HEK293 (cell line): ENCODE measurements around the gene KRT20.
A peak's percentile ranks its signal among the peaks of the same experiment; 100 is the strongest.

Source experiments
- CTCF ChIA-PET: fragments of 350-600 bp; formaldehyde crosslinking; extraction: SDS; loops from one replicate; lab custom pipeline; 2021; ENCODE audit warnings: antibody characterized with exemption; lab: Yijun Ruan, JAX
- POLR2A ChIA-PET: fragments of 300-600 bp; formaldehyde crosslinking; extraction: SDS; loops from one replicate; lab custom pipeline; 2020; ENCODE audit warnings: antibody characterized with exemption, inconsistent platforms; lab: Yijun Ruan, JAX
- H3K27ac ChIP-seq: fragments of 200-500 bp; sonication (Bioruptor generic); 2 replicates; pipeline ENCODE4 v1.5.1; 2014; ENCODE audit warnings: low read depth, low read length, control low read depth, inconsistent platforms; ENCODE audit errors: extremely low read depth
- H3K36me3 ChIP-seq, 2 experiments: fragments of 200-500 bp in 1 of 2; sonication (Bioruptor generic) in 1 of 2; 1 replicate in 1 of 2; 2 replicates in 1 of 2; pipeline ENCODE4 v1.5.1; 2014 to 2017; ENCODE audit warnings: inconsistent platforms in 2 of 2, low read length in 2 of 2; ENCODE audit not compliant: control insufficient read depth in 2 of 2, insufficient read depth in 1 of 2
- H3K4me1 ChIP-seq: fragments of 200-500 bp; sonication (Bioruptor generic); 2 replicates; pipeline ENCODE4 v1.5.1; 2014; ENCODE audit warnings: mild to moderate bottlenecking, low read length, inconsistent platforms; ENCODE audit not compliant: control insufficient read depth, insufficient read depth
- H3K4me3 ChIP-seq: 2 replicates; pipeline ENCODE4 v1.5.1; 2011; ENCODE audit warnings: low read depth, mild to moderate bottlenecking, control low read depth, low read length, moderate library complexity
- H3K9me3 ChIP-seq: fragments of 200-500 bp; sonication (Bioruptor generic); 2 replicates; pipeline ENCODE4 v1.5.1; 2014; ENCODE audit warnings: low read depth, low read length, inconsistent platforms; ENCODE audit not compliant: control insufficient read depth, insufficient read depth
- GLI2 ChIP-seq: fragments of 450-650 bp; formaldehyde crosslinking; IDR thresholded peaks from 2 replicates; pipeline ENCODE4; 2017; ENCODE audit warnings: missing biosample characterization, missing genetic modification characterization, low read depth, borderline replicate concordance
- PRDM10 ChIP-seq: fragments of 450-650 bp; formaldehyde crosslinking; IDR thresholded peaks from 2 replicates; pipeline ENCODE4 v1.5.1; 2016; ENCODE audit warnings: missing biosample characterization, missing genetic modification characterization
- REPIN1 ChIP-seq: fragments of 450-650 bp; formaldehyde crosslinking; IDR thresholded peaks from 2 replicates; pipeline ENCODE4 v1.5.1; 2017; ENCODE audit warnings: missing biosample characterization, missing genetic modification characterization, low read depth
- SCRT2 ChIP-seq: fragments of 450-650 bp; formaldehyde crosslinking; IDR thresholded peaks from 2 replicates; pipeline ENCODE4 v1.5.1; 2016; ENCODE audit warnings: missing biosample characterization, missing genetic modification characterization
- SP2 ChIP-seq: fragments of 450-650 bp; formaldehyde crosslinking; IDR thresholded peaks from 2 replicates; pipeline ENCODE4 v1.5.1; 2016; ENCODE audit warnings: missing biosample characterization, missing genetic modification characterization
- ZBTB17 ChIP-seq: fragments of 450-650 bp; formaldehyde crosslinking; IDR thresholded peaks from 2 replicates; pipeline ENCODE4 v1.5.1; 2016; ENCODE audit warnings: missing biosample characterization, missing genetic modification characterization
- ZBTB20 ChIP-seq: fragments of 450-650 bp; formaldehyde crosslinking; IDR thresholded peaks from 2 replicates; pipeline ENCODE4 v1.5.1; 2016; ENCODE audit warnings: missing biosample characterization, missing genetic modification characterization
- ZBTB48 ChIP-seq: fragments of 450-650 bp; formaldehyde crosslinking; IDR thresholded peaks from 2 replicates; pipeline ENCODE4 v1.5.1; 2016; ENCODE audit warnings: missing biosample characterization, missing genetic modification characterization
- ZFHX2 ChIP-seq: fragments of 450-650 bp; formaldehyde crosslinking; conservative IDR thresholded peaks from 2 replicates; pipeline ENCODE4 v1.5.1; 2016; ENCODE audit warnings: missing biosample characterization, missing genetic modification characterization
- ZNF132 ChIP-seq: fragments of 450-650 bp; formaldehyde crosslinking; IDR thresholded peaks from 2 replicates; pipeline ENCODE4 v1.5.1; 2017; ENCODE audit warnings: missing biosample characterization, missing genetic modification characterization, borderline replicate concordance
- ZNF16 ChIP-seq: fragments of 450-650 bp; formaldehyde crosslinking; IDR thresholded peaks from 2 replicates; pipeline ENCODE4 v1.5.1; 2016; ENCODE audit warnings: low read depth, missing biosample characterization, missing genetic modification characterization
- ZNF19 ChIP-seq: fragments of 450-650 bp; formaldehyde crosslinking; IDR thresholded peaks from 2 replicates; pipeline ENCODE4; 2016; ENCODE audit warnings: missing biosample characterization, missing genetic modification characterization, low read depth
- ZNF214 ChIP-seq: fragments of 450-650 bp; formaldehyde crosslinking; IDR thresholded peaks from 2 replicates; pipeline ENCODE4 v1.5.1; 2017; ENCODE audit warnings: missing biosample characterization, mild to moderate bottlenecking, missing genetic modification characterization, borderline replicate concordance
- ZNF223 ChIP-seq: fragments of 450-650 bp; formaldehyde crosslinking; IDR thresholded peaks from 2 replicates; pipeline ENCODE4 v1.5.1; 2016; ENCODE audit warnings: missing biosample characterization, missing genetic modification characterization
- ZNF341 ChIP-seq: fragments of 450-650 bp; formaldehyde crosslinking; IDR thresholded peaks from 2 replicates; pipeline ENCODE4; 2016; ENCODE audit warnings: low read depth, missing biosample characterization, missing genetic modification characterization
- ZNF391 ChIP-seq: fragments of 450-650 bp; formaldehyde crosslinking; IDR thresholded peaks from 2 replicates; pipeline ENCODE4 v1.5.1; 2016; ENCODE audit warnings: low read depth, missing biosample characterization, missing genetic modification characterization, borderline replicate concordance
- ZNF394 ChIP-seq: fragments of 450-650 bp; formaldehyde crosslinking; IDR thresholded peaks from 2 replicates; pipeline ENCODE4 v1.5.1; 2016; ENCODE audit warnings: missing biosample characterization, missing genetic modification characterization, mild to moderate bottlenecking, moderate library complexity, borderline replicate concordance
- ZNF426 ChIP-seq: fragments of 450-650 bp; formaldehyde crosslinking; IDR thresholded peaks from 2 replicates; pipeline ENCODE4 v1.5.1; 2017; ENCODE audit warnings: missing biosample characterization, missing genetic modification characterization, mild to moderate bottlenecking, inconsistent platforms, moderate library complexity
- ZNF580 ChIP-seq: fragments of 450-650 bp; formaldehyde crosslinking; IDR thresholded peaks from 2 replicates; pipeline ENCODE4 v1.5.1; 2016; ENCODE audit warnings: missing biosample characterization, missing genetic modification characterization
- ZNF624 ChIP-seq: fragments of 450-650 bp; formaldehyde crosslinking; IDR thresholded peaks from 2 replicates; pipeline ENCODE4 v1.5.1; 2017; ENCODE audit warnings: missing biosample characterization, missing genetic modification characterization
- ZNF626 ChIP-seq: fragments of 450-650 bp; sonication (Bioruptor Pico); formaldehyde crosslinking; IDR thresholded peaks from 2 replicates; pipeline ENCODE4 v1.5.1; 2018; ENCODE audit warnings: missing biosample characterization, missing genetic modification characterization, inconsistent platforms
- ZNF704 ChIP-seq: fragments of 450-650 bp; formaldehyde crosslinking; IDR thresholded peaks from 2 replicates; pipeline ENCODE4 v1.5.1; 2016; ENCODE audit warnings: missing biosample characterization, missing genetic modification characterization
- ZNF76 ChIP-seq: fragments of 450-650 bp; formaldehyde crosslinking; IDR thresholded peaks from 2 replicates; pipeline ENCODE4; 2016; ENCODE audit warnings: low read depth, missing biosample characterization, missing genetic modification characterization, borderline replicate concordance
- ZNF843 ChIP-seq: fragments of 450-650 bp; formaldehyde crosslinking; IDR thresholded peaks from 2 replicates; pipeline ENCODE4 v1.5.1; 2016; ENCODE audit warnings: missing biosample characterization, missing genetic modification characterization
- TF ChIP-seq, protein P1 (sequence below): fragments of 450-650 bp; formaldehyde crosslinking; IDR thresholded peaks from 2 replicates; pipeline ENCODE4 v1.5.1; 2016; ENCODE audit warnings: missing biosample characterization, missing genetic modification characterization
- TF ChIP-seq, protein P2 (sequence below): fragments of 450-650 bp; formaldehyde crosslinking; conservative IDR thresholded peaks from 2 replicates; pipeline ENCODE4 v1.5.1; 2016; ENCODE audit warnings: low read depth, missing biosample characterization, missing genetic modification characterization

The KRT20 gene

DNA sequence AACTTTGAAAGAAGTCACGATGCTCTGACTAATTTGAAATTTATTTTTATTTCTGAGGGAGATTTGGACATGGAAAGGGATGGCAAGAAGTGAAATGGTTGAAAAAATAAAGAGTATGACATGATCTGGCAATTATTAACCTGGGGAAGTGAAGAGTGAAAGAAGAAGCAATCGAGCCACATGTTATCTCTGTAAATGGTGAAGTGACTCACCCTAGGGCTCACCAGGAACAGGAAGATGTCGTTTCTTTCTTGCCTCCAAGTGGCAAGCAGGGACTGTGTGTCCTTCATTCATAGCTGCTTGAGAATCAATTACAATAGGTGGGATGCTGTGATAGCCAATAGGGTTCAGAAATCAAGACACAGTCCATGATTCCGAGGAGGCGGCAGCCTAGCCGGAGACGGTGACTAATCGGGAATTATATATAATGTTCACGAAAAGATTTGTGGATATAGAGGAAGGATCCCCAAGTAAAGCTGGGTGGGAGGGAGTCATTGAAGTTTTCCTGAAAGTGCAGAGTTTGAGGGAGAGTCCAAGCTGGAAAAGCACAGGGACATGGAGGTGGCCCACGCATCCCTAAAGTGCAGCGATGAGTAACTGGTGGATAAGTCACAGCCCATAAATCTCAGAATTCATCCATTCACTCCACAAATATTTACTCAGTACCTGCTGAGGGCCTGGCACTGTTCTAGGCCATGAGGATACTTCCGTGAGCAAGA, 18.2 kb upstream of the KRT20 start:
- Histone ChIP-seq H3K27ac (peak overlapping the region; percentile 63), H3K9me3 (no peaks in the 10 kb centered on the region), H3K4me3 (no peak overlapping the region), H3K36me3 (no peaks in the 10 kb centered on the region), H3K4me1 (peaks cover 27% of the 10 kb centered on the region)
- ChIA-PET POLR2A (no interaction called here), CTCF (interaction anchor here (0.6 to 3.4 kb wide), 7 partner anchors 10 to 760 kb away, joined by 3 to 15 read pairs (median 4); no protein-coding TSS in a partner anchor)
- TF ChIP-seq ZNF580 (tag by site-specific recombination) (no peak), REPIN1 (tag by site-specific recombination) (no peak), ZNF19 (tag by site-specific recombination) (no peak), ZBTB48 (tag by site-specific recombination) (peak; percentile 76), ZBTB17 (peak; percentile 71), ZNF704 (tag by site-specific recombination) (no peak), ZNF132 (no peak), ZNF214 (tag by site-specific recombination) (no peak), ZNF843 (tag by site-specific recombination) (peak; percentile 51), ZNF391 (no peak), GLI2 (tag by site-specific recombination) (peak; percentile 55; the same call in 1 of the 2 replicates), SP2 (tag by site-specific recombination) (no peak), ZNF626 (tag by site-specific recombination) (no peak), ZNF16 (tag by site-specific recombination) (no peak), ZBTB20 (tag by site-specific recombination) (0 out of 2 replicates have a peak, but pooled peaks have one; percentile 16), SCRT2 (tag by site-specific recombination) (peak; percentile 81), ZNF426 (no peak), ZFHX2 (tag by site-specific recombination) (peak; percentile 86), PRDM10 (peak; percentile 88), ZNF394 (tag by site-specific recombination) (0 out of 2 replicates have a peak, but pooled peaks have one; percentile 24), ZNF624 (no peak), ZNF341 (tag by site-specific recombination) (no peak), ZNF76 (tag by site-specific recombination) (no peak), ZNF223 (tag by site-specific recombination) (no peak)
- TF ChIP-seq, protein P1, sequence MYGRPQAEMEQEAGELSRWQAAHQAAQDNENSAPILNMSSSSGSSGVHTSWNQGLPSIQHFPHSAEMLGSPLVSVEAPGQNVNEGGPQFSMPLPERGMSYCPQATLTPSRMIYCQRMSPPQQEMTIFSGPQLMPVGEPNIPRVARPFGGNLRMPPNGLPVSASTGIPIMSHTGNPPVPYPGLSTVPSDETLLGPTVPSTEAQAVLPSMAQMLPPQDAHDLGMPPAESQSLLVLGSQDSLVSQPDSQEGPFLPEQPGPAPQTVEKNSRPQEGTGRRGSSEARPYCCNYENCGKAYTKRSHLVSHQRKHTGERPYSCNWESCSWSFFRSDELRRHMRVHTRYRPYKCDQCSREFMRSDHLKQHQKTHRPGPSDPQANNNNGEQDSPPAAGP (tag by site-specific recombination) = peak; percentile 83; the same call in 1 of the 2 replicates
- TF ChIP-seq, protein P2, sequence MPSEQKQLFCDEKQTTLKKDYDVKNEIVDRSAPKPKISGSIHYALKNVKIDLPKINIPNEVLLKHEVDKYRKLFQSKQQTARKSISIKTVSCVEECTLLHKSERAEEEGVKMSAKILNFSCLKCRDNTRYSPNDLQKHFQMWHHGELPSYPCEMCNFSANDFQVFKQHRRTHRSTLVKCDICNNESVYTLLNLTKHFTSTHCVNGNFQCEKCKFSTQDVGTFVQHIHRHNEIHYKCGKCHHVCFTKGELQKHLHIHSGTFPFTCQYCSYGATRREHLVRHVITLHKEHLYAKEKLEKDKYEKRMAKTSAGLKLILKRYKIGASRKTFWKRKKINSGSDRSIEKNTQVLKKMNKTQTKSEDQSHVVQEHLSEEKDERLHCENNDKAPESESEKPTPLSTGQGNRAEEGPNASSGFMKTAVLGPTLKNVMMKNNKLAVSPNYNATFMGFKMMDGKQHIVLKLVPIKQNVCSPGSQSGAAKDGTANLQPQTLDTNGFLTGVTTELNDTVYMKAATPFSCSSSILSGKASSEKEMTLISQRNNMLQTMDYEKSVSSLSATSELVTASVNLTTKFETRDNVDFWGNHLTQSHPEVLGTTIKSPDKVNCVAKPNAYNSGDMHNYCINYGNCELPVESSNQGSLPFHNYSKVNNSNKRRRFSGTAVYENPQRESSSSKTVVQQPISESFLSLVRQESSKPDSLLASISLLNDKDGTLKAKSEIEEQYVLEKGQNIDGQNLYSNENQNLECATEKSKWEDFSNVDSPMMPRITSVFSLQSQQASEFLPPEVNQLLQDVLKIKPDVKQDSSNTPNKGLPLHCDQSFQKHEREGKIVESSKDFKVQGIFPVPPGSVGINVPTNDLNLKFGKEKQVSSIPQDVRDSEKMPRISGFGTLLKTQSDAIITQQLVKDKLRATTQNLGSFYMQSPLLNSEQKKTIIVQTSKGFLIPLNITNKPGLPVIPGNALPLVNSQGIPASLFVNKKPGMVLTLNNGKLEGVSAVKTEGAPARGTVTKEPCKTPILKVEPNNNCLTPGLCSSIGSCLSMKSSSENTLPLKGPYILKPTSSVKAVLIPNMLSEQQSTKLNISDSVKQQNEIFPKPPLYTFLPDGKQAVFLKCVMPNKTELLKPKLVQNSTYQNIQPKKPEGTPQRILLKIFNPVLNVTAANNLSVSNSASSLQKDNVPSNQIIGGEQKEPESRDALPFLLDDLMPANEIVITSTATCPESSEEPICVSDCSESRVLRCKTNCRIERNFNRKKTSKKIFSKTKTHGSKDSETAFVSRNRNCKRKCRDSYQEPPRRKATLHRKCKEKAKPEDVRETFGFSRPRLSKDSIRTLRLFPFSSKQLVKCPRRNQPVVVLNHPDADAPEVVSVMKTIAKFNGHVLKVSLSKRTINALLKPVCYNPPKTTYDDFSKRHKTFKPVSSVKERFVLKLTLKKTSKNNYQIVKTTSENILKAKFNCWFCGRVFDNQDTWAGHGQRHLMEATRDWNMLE (tag by site-specific recombination) = no peak; the same call in none of the 2 replicates
